ENCODE results near the gene MZT1. TPM values are rescaled to one million over a fixed set of nuclear protein-coding genes. Genes with fewer than 3 reads are reported as not detected.

Gene MZT1
- total RNA-seq (1 to 10 TPM; 8.7 to 9.1 TPM), polyA plus RNA-seq (ENCODE audit: insufficient read length in 6 of 6) (10 to 100 TPM; 16.0 to 22.3 (median 20.2) TPM)
- long read RNA-seq, donor 1, transcript MZT1-201 (3 exons, 2,299 nt), result major isoform, 26 of 26 reads
- long read RNA-seq, donor 1, partial matches to known transcripts, result 0 of 26 reads
- long read RNA-seq, donor 1, other reads (novel, unspliced or antisense), result 0 of 26 reads
- long read RNA-seq, donor 2, transcript MZT1-201 (3 exons, 2,299 nt), result major isoform, 19 of 19 reads
- long read RNA-seq, donor 2, partial matches to known transcripts, result 0 of 19 reads
- long read RNA-seq, donor 2, other reads (novel, unspliced or antisense), result 0 of 19 reads
- long read RNA-seq, donor 3, transcript MZT1-201 (3 exons, 2,299 nt), result major isoform, 19 of 19 reads
- long read RNA-seq, donor 3, partial matches to known transcripts, result 0 of 19 reads
- long read RNA-seq, donor 3, other reads (novel, unspliced or antisense), result 0 of 19 reads
- long read RNA-seq, donor 4, transcript MZT1-201 (3 exons, 2,299 nt), result major isoform, 8 of 9 reads
- long read RNA-seq, donor 4, partial matches to known transcripts, result 0 of 9 reads
- long read RNA-seq, donor 4, other reads (novel, unspliced or antisense), result 1 of 9 reads
- long read RNA-seq, donor 5, transcript MZT1-201 (3 exons, 2,299 nt), result major isoform, 25 of 25 reads
- long read RNA-seq, donor 5, partial matches to known transcripts, result 0 of 25 reads
- long read RNA-seq, donor 5, other reads (novel, unspliced or antisense), result 0 of 25 reads
- long read RNA-seq, donor 6, transcript MZT1-201 (3 exons, 2,299 nt), result major isoform, 28 of 28 reads
- long read RNA-seq, donor 6, partial matches to known transcripts, result 0 of 28 reads
- long read RNA-seq, donor 6, other reads (novel, unspliced or antisense), result 0 of 28 reads
- long read RNA-seq, donor 7, transcript MZT1-201 (3 exons, 2,299 nt), result major isoform, 8 of 8 reads
- long read RNA-seq, donor 7, partial matches to known transcripts, result 0 of 8 reads
- long read RNA-seq, donor 7, other reads (novel, unspliced or antisense), result 0 of 8 reads
- long read RNA-seq, donor 8, transcript MZT1-201 (3 exons, 2,299 nt), result major isoform, 10 of 10 reads
- long read RNA-seq, donor 8, partial matches to known transcripts, result 0 of 10 reads
- long read RNA-seq, donor 8, other reads (novel, unspliced or antisense), result 0 of 10 reads
- long read RNA-seq, donor 9, result 0 reads
- long read RNA-seq, donor 10, partial matches to known transcripts, result 0 of 1 reads
- long read RNA-seq, donor 10, other reads (novel, unspliced or antisense), result 0 of 1 reads
- long read RNA-seq, donor 11, transcript MZT1-201 (3 exons, 2,299 nt), result major isoform, 19 of 19 reads
- long read RNA-seq, donor 11, partial matches to known transcripts, result 0 of 19 reads
- long read RNA-seq, donor 11, other reads (novel, unspliced or antisense), result 0 of 19 reads
- long read RNA-seq, donor 12, transcript MZT1-201 (3 exons, 2,299 nt), result major isoform, 17 of 17 reads
- long read RNA-seq, donor 12, partial matches to known transcripts, result 0 of 17 reads
- long read RNA-seq, donor 12, other reads (novel, unspliced or antisense), result 0 of 17 reads

- H3K27me3 ChIP-seq, result no peaks in the 10 kb centered on the region
- TF ChIP-seq CTCF (IDR thresholded peaks at IDR 0.05), result no peak
- DNase-seq (peak; percentile 92 to 99 (median 96)), ATAC-seq (peak; percentile 99)
- peak within 1 kb of the TSS; percentile 51 to 79 for H3K27ac ChIP-seq
- peaks cover 6 to 27% of the 10 kb centered on the region in 2 donors for H3K4me1 ChIP-seq
- no peaks in the 10 kb centered on the region for H3K9me3 ChIP-seq
- peak within 1 kb of the TSS; percentile 78 to 96 for H3K4me3 ChIP-seq
- peaks cover 0 to 6% of the 10 kb centered on the region in 2 donors for H3K36me3 ChIP-seq
- intact Hi-C loops (cut with DNase I), result no loop called here
Observed at GRCh38 chr13:72727417-72728289, at the start of gene MZT1, which contains the start of gene BORA. MZT1 (minus strand) TSS chr13:72727629; CDS start chr13:72727602, 27 bp downstream. BORA (plus strand) TSS chr13:72727923; CDS start chr13:72728941, 1,018 bp downstream.

GRCh38 chr13:72774019-72774418 is 46.6 kb upstream of the MZT1 start:
- intact Hi-C loops (cut with DNase I), result no loop called here
- Histone ChIP-seq H3K27me3 (no peaks in the 10 kb centered on the region), H3K36me3 (peaks cover 0 to 94% of the 10 kb centered on the region in 2 donors), H3K4me3 (no peak overlapping the region), H3K4me1 (peaks cover 2 to 10% of the 10 kb centered on the region in 2 donors), H3K9me3 (no peaks in the 10 kb centered on the region), H3K27ac (no peak overlapping the region)
- no peak for TF ChIP-seq CTCF (IDR thresholded peaks at IDR 0.05)
- DNase-seq (no peak), ATAC-seq (no peak)

- H3K27ac ChIP-seq, result no peak overlapping the region
- ATAC-seq, result no peak
- peaks cover 5 to 100% of the 10 kb centered on the region in 2 donors for H3K36me3 ChIP-seq
Observed at GRCh38 chr13:72763411-72763810, 36.0 kb upstream of the MZT1 start.

More at GRCh38 chr13:72763411-72763810, 36.0 kb upstream of the MZT1 start:
- H3K4me1 ChIP-seq, result no peaks in the 10 kb centered on the region
- no peak for TF ChIP-seq CTCF (IDR thresholded peaks at IDR 0.05)
- H3K27me3 ChIP-seq, result no peaks in the 10 kb centered on the region
- no peaks in the 10 kb centered on the region for H3K9me3 ChIP-seq
- no peak for DNase-seq
- intact Hi-C loops (cut with DNase I), result no loop called here
- no peak overlapping the region for H3K4me3 ChIP-seq

All from left lung (tissue), 14 donors.